Epidermal melanocyte (primary cell): ENCODE data around the gene MAST4.
A peak's percentile ranks its signal among the peaks of the same experiment; 100 is the strongest.
"Not testable (repeated sequence)": the region's sequence is repeated elsewhere in the genome, so short reads cannot be mapped to it uniquely, and the experiment has no call there.

Experiments used
- DNase-seq: peaks from one replicate; pipeline ENCODE4 v3.0.0; 2011; ENCODE audit warnings: low spot score; ENCODE audit not compliant: insufficient read length

The MAST4 gene

DNA sequence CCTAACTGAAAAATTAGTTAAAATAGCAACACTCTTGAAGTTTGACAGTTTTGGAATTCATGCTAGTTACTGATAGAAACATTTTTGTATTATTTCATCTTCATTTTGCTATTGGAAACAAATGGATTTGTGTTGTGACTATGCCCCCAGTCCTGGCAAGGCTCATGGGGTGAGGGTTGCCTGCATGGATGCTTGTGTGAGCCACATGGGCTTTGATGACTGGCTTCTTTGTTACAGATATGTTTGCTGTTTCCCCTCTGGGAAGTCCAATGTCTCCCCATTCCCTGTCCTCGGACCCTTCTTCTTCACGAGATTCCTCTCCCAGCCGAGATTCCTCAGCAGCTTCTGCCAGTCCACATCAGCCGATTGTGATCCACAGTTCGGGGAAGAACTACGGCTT is 556.2 kb downstream of the MAST4 start:
- no peak for DNase-seq

DNA sequence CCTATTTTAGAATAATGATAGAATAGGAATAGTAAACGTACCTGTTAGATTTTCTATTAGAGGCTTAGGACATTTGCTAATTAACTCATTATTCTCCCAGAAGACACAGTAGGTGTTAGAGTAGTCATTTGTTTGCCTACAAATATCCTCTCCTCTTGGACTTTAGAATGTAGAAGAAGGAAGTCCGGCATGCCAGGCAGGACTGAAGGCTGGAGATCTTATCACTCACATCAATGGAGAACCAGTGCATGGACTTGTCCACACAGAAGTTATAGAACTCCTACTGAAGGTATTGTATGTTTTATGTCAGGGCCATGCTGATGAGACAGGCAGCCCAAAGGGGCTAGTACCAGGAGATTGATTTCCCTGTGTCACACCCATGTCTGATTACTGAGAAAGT is 557.1 kb downstream of the MAST4 start:
- no peak for DNase-seq

DNA sequence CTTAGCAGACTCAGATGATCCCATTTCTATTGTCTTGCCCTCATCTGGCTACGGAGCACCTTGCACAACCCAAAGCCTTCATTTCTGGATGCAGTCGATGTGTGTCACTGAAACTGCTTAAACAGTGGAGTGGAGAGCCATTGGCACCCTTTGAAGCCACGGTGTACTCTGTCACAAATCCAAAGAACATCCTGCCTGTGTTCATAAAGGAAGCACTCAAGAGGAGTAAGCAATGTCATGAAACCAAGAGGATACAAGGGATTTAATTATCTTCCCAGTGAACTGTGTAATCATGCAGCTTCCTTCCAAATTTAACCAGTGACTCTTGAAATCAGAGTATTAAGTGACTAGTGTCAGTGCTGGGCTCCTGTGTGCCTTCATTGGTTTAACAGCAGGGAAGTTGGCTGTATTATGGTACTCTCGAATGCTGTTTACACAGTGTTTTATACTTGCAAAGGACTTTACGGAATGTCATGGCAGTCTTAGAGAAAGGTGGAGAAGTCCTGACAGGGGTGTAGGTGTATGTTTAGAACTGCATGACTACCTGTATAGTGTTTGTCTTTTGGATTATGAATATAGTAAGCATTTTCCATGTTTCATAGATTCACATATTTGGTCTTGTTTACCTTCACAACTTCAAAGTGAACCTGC is 558.5 kb downstream of the MAST4 start:
- no peak for DNase-seq

DNA sequence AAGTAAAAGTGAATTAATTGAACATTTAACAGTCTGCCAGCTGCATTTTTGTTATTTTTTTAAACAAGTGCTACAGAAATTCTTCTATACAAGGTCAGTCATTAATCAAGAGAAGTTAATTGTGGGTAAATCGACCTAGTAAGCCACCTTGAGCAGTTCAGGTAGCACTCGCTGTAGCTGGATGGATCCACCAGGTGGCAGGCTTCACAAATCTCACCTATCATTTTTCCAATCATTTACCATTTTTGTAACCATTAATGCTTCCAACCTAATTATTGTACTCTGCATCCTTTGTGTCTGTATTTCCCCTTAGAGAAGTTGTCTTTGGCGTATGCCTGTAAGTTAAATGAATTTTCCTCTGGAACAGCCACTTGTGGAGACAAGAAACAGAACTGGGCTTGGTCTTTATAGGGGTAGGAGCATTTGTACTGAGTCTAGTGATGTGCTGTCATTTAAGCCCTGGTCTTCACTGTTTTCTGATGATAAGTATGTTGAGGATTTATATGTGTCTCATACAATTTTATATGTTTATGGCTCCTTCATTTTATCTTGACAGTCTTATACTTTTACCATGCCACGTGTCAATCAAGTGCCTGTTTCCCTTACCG is 560.9 kb downstream of the MAST4 start:
- no peak for DNase-seq

DNA sequence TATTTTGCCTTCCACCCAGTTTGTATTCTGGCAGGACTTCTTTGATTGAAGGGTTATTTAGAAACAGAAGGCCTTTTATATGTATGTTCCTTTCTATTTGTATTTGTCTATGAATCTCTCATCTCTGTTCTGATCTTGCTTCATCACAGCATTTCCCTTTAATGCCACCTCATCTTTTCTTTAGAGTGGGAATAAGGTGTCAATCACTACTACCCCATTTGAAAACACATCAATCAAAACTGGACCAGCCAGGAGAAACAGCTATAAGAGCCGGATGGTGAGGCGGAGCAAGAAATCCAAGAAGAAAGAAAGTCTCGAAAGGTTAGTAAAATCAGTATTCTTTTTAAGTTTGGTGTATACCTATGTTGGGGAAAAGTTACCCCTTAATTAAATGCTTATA is 564.1 kb downstream of the MAST4 start:
- no peak for DNase-seq

DNA sequence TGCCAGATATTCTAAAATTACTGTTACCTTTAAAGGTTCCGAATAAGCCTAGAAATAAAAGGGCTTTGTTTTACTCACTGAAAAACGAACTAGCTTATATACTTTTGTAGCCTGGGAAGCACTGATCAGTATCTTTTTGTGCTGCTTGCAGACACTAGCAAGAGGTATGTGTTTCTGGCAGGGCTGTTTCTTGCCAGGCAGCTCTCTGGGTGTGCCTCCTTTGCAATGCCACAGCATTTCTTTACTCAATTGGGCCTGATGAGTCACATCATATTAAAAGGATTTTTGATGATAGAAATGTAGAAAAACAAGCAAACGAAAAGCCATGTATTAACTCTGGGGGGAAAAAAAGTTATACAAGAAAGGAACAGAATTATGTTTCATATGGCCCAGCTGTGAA is 564.8 kb downstream of the MAST4 start:
- peak; percentile 72 for DNase-seq

DNA sequence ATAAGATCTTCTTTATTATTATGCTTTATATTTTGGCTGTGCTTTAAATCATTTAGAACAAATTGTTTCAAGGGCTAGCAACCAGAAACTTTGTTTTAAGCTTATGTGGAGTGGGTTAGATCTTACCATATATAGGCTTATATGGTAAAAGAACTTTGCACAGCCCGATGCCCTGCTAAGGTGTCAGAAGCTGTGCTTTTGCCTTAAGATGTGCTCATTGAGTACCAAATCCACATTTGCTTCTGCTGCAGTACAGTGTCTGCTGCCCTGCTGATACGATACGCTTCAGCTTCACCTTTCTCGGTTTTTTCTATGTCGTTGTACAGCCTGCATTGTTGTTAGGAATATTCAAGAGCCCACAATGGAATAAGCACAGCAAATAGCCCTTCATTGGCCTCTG is 565.6 kb downstream of the MAST4 start:
- no peak for DNase-seq

DNA sequence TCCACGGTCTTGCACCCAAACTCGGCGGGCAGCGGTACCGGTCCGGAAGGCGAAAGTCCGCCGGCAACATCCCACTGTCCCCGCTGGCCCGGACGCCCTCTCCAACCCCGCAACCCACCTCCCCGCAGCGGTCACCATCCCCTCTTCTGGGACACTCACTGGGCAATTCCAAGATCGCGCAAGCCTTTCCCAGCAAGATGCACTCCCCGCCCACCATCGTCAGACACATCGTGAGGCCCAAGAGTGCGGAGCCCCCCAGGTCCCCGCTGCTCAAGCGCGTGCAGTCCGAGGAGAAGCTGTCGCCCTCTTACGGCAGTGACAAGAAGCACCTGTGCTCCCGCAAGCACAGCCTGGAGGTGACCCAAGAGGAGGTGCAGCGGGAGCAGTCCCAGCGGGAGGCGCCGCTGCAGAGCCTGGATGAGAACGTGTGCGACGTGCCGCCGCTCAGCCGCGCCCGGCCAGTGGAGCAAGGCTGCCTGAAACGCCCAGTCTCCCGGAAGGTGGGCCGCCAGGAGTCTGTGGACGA is 567.1 kb downstream of the MAST4 start:
- DNase-seq: no peak

DNA sequence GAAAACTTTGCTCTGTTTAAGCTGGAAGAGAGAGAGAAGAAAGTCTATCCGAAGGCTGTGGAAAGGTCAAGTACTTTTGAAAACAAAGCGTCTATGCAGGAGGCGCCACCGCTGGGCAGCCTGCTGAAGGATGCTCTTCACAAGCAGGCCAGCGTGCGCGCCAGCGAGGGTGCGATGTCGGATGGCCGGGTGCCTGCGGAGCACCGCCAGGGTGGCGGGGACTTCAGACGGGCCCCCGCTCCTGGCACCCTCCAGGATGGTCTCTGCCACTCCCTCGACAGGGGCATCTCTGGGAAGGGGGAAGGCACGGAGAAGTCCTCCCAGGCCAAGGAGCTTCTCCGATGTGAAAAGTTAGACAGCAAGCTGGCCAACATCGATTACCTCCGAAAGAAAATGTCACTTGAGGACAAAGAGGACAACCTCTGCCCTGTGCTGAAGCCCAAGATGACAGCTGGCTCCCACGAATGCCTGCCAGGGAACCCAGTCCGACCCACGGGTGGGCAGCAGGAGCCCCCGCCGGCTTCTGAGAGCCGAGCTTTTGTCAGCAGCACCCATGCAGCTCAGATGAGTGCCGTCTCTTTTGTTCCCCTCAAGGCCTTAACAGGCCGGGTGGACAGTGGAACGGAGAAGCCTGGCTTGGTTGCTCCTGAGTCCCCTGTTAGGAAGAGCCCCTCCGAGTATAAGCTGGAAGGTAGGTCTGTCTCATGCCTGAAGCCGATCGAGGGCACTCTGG is 567.8 kb downstream of the MAST4 start:
- no peak for DNase-seq

DNA sequence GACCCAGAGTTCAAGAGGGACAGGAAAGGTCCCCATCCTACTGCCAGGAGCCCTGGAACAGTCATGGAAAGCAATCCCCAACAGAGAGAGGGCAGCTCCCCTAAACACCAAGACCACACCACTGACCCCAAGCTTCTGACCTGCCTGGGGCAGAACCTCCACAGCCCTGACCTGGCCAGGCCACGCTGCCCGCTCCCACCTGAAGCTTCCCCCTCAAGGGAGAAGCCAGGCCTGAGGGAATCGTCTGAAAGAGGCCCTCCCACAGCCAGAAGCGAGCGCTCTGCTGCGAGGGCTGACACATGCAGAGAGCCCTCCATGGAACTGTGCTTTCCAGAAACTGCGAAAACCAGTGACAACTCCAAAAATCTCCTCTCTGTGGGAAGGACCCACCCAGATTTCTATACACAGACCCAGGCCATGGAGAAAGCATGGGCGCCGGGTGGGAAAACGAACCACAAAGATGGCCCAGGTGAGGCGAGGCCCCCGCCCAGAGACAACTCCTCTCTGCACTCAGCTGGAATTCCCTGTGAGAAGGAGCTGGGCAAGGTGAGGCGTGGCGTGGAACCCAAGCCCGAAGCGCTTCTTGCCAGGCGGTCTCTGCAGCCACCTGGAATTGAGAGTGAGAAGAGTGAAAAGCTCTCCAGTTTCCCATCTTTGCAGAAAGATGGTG is 568.8 kb downstream of the MAST4 start:
- DNase-seq: no peak

DNA sequence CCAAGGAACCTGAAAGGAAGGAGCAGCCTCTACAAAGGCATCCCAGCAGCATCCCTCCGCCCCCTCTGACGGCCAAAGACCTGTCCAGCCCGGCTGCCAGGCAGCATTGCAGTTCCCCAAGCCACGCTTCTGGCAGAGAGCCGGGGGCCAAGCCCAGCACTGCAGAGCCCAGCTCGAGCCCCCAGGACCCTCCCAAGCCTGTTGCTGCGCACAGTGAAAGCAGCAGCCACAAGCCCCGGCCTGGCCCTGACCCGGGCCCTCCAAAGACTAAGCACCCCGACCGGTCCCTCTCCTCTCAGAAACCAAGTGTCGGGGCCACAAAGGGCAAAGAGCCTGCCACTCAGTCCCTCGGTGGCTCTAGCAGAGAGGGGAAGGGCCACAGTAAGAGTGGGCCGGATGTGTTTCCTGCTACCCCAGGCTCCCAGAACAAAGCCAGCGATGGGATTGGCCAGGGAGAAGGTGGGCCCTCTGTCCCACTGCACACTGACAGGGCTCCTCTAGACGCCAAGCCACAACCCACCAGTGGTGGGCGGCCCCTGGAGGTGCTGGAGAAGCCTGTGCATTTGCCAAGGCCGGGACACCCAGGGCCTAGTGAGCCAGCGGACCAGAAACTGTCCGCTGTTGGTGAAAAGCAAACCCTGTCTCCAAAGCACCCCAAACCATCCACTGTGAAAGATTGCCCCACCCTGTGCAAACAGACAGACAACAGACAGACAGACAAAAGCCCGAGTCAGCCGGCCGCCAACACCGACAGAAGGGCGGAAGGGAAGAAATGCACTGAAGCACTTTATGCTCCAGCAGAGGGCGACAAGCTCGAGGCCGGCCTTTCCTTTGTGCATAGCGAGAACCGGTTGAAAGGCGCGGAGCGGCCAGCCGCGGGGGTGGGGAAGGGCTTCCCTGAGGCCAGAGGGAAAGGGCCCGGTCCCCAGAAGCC is 569.6 kb downstream of the MAST4 start:
- peak; percentile 44 for DNase-seq

DNA sequence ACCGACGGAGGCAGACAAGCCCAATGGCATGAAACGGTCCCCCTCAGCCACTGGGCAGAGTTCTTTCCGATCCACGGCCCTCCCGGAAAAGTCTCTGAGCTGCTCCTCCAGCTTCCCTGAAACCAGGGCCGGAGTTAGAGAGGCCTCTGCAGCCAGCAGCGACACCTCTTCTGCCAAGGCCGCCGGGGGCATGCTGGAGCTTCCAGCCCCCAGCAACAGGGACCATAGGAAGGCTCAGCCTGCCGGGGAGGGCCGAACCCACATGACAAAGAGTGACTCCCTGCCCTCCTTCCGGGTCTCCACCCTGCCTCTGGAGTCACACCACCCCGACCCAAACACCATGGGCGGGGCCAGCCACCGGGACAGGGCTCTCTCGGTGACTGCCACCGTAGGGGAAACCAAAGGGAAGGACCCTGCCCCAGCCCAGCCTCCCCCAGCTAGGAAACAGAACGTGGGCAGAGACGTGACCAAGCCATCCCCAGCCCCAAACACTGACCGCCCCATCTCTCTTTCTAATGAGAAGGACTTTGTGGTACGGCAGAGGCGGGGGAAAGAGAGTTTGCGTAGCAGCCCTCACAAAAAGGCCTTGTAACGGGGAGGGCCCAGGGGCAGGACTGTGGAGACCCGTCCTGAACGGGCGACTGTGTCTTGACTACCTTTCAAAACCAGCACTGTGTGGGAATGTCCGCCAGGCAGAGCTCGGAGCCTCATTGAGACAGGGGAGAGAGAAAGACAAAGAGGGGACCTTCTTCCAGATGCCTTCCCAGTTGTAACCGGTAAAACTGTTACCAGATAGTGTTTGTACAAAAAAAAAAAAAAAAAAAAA is 570.5 kb downstream of the MAST4 start:
- DNase-seq: no peak

DNA sequence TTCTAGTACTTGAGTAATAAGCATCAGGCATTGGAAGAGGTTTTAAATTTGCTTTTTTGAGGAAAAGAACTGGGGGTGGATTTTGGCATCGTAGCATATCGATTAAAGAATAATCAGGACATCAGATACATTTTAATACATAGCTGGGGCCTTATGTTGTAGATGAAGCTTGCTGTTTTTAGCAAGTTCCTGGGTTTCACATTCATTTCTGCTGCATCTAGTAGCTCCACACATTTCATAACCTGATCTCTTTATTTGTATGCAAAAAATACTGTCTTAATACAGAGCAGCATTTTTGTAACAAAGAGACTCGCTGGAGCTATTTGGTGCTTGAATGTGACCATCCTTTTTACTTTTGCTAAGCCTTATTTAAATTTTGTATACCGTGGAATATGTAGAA is 571.9 kb downstream of the MAST4 start:
- DNase-seq: no peak

DNA sequence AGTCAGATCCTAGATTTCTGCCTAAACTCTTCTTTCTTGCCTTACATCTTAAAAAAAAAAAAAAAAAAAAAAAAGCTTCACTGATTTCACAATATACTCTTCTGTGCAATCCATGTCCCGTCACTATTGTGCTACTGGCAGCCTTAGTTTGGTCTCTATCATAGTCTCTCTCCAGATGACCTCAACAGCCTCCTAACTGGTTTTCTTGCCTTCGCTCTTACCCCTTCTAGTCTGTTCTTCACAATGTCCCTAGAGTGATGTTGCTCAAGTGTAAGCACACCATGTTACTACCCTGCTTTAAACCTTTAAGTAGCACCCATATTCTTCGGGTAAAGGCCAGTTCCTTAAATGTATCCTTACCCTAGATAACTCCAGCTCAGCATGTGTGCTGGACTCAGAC is 574.6 kb downstream of the MAST4 start:
- no peak for DNase-seq

DNA sequence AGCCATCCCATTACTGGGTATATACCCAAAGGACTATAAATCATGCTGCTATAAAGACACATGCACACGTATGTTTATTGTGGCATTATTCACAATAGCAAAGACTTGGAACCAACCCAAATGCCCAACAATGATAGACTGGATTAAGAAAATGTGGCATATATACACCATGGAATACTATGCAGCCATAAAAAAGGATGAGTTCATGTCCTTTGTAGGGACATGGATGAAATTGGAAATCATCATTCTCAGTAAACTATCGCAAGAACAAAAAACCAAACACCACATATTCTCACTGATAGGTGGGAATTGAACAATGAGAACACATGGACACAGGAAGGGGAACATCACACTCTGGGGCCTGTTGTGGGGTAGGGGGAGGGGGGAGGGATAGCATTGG is 577.2 kb downstream of the MAST4 start:
- not testable (repeated sequence) for DNase-seq

DNA sequence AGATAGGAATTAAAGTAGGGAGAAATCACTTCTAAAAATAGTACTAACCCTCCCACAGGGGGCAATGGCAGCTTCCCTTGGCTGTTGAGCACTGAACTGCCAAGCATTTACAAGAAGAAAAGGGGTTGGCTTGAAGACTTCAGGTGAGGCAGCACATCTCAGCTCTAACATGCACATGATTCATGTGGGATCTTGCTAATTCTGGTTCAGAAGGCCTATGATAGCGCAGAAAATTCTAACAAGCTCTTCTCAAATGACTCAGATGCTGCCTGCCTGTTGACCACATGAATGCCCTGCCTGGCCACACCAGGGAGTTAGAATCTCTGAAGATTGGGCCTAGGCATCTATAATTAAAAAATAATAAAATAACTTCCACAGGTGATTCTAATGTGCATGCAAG is 577.8 kb downstream of the MAST4 start:
- no peak for DNase-seq

DNA sequence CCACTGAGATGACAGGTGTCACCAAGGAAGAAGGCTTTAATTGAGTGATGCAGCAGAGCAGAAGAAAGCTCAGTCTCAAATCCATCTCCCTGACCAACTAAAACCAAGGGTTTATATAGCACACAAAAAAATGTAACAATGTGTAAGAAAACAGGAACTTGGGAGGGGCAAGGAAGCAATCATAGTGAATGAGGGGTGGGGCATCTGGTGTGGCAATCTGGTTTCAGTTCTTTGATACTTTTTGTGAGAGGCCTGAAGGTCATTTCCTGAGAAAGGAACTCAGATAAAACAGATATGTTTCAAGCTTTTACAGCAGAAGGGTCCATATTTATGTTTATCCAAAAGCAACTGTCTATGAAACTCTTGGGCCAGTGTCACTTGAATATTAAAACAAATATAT is 580.7 kb downstream of the MAST4 start:
- DNase-seq: no peak

DNA sequence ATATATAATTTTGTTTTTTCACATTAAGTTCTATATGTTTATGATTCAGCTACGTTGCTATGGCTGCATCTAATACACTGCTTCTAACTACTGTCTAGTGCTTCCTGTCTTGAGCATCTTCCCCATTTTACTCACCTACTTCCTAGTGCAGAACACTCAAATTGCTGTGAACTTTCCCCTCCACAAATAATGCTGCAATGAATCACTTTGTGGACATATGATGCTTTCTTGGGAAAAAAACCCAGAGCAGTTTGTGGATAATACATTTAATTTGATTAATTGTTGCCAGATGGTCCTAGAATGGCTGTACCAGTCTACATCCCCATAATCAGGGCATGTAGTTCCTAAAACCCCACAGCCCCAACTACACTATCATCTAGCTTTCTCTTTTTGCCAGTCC is 581.9 kb downstream of the MAST4 start:
- no peak for DNase-seq

DNA sequence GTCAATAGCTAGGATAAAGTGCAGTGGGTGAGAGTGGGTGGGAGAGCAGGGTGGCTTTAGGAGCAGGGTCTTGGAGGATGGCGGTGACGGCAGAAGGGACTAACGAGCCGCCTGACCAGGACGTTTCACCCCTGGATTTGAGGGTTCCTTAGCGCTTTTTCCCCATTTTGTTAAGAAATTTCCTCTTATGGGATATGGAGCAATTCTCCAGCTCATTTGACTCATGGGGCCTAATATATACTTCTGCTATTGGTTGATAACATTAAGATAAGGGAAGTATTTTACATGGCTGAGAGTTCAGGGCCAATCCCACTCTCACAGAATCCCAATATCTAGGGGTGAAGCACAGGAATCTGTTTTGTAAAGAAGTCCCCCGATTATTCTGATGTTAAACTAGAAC is 582.8 kb downstream of the MAST4 start:
- no peak for DNase-seq

DNA sequence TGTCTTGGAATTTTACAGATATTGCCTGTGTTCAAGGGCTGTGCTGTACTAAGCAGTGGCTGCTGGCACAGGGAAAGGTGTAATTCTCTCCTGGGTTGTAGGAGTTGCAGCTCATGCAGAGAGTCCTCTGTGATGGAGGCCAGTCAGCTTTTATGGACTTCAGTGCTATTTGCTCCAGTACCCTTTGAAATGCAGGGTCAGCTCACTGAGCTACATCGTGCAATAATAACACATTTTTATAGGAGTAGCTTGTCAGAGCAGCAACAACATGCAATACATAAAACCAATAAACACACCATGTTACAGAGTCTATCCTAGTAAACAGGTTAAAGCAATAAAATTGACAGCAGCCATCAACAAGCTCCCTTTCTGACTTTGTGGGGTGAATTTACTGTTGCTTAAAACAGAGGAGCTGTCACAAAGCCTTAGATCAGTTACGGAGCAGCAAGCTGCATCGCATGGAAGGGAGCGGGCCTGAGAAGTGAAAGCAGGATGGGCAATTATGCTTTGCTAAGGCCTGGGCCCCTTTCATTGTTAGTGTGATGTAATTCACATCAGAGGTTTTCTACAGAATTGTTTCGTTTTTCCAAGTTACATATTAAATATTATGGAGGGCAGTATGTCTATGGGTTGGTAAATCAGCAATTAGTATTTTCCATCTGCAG is 583.6 kb downstream of the MAST4 start:
- DNase-seq: no peak
